SIG-M5 treated with dmso at 0.1 percent for 504 hours (cell line): ENCODE results near the gene FGFR3.
A peak's percentile ranks its signal among the peaks of the same experiment; 100 is the strongest.

ENCODE experiments used
- DNase-seq: peaks from one replicate; lab custom pipeline; 2025; ENCODE audit not compliant: unreplicated experiment; lab: John Stamatoyannopoulos, UW

FGFR3 gene

DNA sequence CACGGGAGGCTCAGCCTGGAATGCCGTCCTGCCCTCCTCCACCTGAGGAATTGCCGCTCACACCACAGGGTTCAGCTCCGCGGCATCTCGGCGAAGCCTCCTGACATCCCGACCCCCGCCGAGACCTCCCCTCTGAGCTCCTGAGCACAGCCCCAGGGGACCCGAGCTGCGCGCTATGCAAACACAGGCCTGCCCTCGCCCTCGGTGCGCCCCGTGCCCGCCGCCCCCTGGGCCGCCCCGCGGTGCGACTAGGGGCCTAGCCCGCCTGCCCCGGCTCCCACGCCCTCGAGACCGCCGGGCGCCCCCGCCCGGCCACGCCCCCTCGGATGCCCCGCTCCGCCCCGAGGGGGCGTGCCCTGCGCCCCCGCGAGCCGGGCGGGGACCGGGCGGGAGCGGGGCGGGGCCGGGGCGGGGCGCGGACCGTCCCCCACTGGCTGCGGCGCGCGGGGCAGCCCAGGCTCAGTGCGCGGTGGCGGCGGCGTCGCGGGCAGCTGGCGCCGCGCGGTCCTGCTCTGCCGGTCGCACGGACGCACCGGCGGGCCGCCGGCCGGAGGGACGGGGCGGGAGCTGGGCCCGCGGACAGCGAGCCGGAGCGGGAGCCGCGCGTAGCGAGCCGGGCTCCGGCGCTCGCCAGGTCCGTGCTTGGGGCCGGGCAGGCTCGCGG, at the start of gene FGFR3:
Gene FGFR3 (plus strand): TSS at position 462 of the 664 bp plus-strand sequence. CDS start 642 bp downstream, outside the sequence.
- DNase-seq = peak; percentile 32

DNA sequence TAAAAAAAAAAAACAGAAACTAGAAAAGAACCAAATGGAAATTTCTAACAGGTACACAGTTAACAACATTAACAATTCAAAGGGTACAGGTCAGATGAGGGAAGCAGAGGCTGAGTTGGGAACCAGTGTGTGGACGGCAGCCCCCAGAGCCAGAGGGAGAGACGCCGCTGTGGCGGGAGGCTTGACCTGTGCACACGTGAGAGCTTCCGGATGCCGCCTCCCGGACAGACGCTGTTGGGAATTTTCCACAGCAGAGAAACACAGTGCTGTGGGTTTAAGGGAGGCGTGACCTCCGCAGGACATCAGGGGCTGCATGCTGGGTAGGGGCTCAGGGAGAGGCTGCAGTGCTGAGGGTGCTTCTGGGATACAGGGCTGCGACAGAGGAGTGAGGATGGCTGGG, 49.5 kb upstream of the FGFR3 start:
- DNase-seq = no peak

DNA sequence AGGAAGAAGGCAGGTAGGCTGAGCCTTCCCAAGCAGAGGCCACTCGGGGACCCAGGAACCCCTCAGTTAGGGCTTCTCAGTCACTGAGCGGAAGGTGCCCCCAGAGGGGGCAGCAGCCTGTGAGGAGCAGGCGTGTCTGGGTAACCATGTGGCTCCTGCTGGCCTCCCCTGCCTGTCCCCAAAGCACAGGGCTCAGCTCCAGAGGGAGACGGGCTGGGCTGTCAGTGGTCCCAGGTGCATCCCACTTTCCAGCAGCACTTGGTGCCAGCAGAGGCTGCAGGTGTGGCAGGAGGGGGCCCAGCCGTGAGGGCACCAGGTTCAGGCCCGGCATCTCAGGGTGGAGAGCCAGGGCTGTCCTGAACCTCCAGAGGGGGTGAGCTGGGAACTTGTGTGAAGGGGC, 49.1 kb upstream of the FGFR3 start:
- no peak for DNase-seq

DNA sequence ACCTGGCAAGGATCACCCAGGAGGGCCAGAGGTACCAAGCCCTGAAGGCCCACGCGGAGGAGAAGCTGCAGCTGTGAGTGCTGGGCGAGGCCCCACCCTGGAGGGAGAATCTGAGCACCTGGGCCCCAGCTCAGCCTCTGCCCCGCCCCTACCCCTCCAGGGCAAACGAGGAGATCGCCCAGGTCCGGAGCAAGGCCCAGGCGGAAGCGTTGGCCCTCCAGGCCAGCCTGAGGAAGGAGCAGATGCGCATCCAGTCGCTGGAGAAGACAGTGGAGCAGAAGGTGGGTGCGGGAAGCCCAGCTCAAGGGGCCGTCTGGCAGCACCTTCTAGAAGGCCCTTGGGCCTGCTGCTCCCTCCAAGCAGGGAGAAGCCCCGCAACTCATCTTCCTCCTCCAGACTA, 48.5 kb upstream of the FGFR3 start:
- DNase-seq = no peak

DNA sequence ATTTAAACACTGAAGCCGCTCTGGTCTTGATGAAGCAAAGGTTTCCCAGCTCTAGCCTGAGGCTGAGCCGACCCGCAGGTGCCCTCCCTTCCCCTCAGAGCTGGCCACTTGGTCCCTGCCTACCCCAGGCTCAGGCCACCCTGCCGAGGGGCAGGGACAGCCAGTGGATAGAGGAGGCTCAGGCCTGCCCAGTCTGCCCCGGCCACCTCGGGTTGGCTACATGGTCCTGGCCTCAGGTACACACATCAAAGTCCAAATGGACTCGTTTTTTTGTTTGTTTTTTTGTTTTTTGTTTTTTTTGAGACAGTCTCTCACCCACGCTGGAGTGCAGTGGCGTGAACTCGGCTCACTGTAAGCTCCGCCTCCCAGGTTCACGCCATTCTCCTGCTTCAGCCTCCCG, 47.9 kb upstream of the FGFR3 start:
- no peak for DNase-seq

DNA sequence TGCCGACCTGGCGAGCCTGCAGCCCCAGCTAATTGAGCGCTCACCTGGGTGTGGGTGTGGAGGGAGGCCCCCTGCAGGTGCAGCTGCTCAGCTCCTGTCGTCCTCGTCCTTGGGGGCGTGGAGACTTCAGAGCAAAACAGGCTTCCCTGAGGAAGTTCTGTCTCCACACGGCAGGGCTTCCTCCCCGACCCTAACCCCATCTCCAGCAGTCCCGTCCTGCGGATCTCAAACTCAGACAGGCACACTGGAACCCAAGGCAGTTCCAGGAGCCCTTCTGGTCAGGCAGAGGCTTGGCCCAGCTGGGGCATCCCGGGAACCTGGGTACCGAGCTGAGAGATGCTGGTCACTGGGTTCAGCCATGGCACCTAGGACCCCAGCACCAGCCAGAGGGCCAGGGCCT, 47.4 kb upstream of the FGFR3 start:
- no peak for DNase-seq

DNA sequence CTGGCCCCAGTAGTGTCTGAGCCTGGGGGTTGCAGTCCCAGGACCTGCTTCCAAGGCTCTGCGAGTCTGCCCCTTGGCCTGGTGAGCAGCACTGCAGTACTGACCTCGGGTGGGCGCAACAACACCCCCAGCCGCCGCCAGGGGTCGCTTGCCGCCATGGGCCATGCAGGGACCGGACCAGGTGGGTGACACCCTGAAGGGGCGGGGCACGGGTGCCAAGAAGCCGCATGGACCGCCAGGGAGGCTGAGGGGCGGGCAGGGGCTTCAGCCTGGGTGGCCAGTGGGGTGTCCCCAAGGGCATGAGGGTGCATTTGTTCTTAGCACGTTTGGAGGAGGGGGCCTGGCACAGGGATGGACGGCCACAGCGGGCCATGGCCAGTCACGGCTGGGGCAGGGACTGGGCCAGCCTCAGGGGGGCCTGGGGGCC, 46.8 kb upstream of the FGFR3 start:
- peak; percentile 35 for DNase-seq

DNA sequence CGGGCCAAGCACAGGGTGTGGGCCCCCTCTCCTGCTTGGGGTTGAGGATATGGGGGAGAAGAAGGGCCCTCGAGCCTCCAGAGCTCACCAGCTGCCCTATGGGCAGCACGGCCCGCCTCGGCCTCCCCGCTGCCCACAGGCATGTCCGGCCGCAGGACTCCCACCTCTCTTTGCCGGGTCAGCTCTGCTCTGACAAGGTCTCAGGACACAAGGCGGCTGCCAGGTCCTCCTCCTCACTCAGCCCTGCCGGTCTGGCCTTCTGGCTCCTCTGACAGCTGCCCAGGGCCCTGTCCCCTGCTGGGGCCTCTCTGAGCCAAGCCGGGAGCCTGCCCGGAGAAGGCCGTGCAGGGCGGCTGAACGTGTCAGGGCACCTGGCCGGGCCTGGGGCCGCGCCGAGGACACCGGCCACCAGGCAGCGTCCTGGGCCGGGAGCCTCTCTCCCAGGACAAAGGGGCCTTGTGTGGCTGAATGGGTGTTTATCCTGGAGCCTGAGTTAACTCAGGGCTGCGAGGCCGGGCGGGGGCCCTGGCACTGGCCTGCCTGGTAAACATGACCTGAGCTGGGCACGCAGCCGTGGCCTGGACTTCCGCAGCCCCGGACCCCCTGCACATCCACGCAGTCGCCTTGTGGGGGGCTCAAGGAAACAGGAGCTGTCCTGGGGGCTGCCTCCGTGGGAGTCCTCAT, 46.0 kb upstream of the FGFR3 start:
- no peak for DNase-seq

DNA sequence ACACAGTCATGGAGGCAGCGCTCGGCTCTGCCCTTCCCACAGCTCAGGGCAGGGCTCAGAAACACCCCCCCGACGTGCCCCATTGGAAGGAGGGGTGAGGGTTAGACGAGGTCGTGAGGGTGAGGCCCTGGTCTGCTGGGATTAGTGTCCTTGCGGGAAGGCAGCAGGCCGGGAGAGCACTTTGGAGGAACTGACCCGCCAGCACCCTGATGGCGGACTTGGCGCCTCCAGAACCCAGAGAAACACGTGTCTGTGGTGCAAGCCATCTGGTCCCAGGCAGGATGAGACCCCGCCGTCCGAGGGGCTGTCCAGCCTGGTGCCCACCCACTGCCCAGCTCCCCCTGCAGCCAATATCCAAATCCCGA, 45.5 kb upstream of the FGFR3 start:
- no peak for DNase-seq

DNA sequence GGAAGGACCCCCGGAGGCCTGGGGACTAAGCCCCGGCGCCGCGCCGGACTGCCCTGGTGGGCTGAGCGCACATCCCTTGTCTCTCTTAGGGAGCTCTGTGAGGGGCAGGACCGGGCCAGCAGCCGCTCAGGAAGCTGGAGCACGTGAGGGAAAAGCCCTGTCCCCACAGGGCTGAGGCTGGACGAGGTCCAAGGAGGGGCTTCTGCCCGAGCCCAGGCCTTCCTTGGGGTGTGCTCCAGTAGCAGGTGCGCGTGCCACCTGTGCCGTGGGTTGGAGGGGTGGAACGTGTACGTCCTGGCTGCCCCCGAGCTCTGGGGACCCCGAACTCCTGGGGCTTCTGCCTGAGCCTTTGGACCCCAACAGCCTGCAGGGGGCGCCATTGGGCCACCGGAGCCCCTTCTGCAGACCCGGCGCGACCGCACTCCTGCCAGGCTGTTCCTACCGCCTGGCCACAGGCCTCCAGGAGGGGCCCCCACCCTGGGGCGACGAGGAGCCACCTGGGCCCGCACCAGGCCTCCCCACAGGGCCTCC, 44.6 kb upstream of the FGFR3 start:
- peak; percentile 64 for DNase-seq

DNA sequence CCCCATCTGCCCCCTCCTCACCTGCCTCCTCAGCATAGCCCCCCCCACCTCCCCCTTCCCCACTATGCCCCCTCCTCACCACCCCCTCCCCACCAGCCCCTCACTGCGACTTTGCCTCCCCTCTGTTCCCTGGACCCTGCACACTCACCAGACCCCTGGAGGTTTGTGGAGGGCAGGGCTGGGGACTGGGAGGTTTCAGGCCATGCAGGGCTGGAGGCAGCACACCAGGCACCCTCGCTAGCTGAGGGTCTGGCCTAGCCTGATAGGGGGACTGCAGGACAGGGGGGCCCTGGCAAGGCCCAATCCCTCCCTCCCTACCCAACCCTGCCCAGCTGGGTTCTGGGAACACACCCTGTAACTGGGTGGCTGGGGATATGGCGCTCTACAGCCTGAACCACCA, 43.7 kb upstream of the FGFR3 start:
- no peak for DNase-seq

DNA sequence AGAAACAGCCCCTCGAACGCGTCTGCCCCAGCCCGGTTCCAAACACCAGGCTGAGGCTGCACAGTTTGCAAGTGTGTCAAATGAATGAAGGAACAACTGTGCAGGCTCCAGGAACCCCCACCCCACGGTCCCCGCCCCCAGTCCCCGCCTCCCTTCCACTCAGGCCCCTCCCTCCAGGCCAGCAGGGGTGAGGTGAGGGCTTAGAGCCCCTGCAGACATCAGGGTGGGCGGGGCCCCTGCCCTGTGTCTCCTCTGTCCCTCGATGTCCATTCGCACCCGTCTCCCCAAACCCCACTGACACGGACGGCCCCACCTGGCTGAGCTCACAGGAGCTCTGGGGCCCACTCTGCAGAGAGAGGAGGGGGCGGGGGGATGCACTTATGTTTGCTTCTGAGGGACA, 43.3 kb upstream of the FGFR3 start:
- no peak for DNase-seq

DNA sequence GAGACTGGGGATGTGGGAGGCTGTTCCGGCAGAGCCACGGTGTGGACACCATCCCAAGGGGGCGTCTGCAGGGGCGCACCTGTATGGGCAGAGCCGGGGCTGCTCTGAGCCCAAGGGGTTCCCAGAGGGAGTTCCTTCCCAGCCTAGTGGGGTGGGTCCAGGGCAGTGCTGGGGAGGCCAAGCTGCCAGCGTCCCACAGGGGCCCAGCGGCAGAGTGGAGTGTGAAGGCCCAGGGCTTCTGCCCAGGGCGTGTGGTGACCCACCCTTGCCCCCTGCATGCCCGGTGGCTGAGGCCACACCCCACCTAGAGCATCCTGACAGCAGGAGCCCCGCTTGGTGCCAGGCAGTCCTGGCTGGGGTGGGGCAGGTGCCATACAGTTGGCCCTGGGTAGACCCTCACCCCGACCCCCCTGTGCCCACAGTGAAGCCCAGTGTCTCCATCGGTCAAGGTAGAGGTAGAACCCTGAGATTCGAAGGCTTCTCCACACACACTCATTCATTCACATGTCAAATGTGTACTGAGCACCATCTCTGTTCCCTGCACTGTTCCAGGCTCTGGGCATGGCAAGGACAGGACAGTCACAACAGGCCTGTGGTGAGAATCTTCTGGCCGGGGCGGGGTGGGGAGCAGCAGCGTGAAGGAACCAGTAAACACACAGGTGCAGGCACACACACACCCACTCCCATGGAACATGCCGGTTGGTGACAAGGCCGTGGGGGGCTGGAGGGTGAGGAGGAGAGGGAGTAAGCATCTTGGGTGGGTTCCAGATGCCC, 42.5 kb upstream of the FGFR3 start:
- no peak for DNase-seq

DNA sequence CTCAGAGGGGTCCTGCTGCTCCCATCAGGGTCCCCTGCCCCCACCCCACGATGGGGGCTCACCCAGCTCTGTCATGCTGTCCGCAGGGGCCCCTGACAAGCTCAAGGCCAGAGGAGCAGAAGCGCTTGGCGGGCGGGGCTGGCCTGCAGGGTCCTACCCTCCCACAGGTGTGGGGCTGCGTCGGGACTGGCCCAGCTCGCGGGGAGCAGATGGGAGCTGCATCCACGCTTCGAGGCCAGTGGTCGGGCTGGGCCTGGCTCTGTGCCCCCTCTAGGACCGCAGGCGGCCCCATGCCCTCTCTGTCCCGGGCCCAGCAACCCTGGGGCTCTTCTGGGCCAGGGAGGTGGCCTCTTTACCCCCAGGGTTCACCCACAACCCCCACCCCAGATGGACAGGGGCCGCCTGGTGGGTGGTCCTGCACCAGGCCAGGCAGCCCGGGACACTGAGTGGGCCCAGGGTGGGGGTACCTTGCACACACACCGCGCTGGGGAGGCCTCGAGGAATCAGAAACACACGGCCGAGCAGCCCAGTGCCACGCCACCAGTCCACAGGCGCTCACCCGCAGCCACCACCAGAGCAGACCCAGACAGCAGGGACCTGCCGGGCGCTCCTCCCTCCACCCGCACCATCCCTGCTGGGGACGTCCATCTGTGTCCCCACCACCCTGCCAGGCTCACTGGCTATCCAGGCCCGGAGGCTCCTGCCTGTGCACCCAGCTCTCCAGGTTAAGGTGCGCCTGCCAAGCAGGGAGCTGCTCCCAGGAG, 41.8 kb upstream of the FGFR3 start:
- no peak for DNase-seq

DNA sequence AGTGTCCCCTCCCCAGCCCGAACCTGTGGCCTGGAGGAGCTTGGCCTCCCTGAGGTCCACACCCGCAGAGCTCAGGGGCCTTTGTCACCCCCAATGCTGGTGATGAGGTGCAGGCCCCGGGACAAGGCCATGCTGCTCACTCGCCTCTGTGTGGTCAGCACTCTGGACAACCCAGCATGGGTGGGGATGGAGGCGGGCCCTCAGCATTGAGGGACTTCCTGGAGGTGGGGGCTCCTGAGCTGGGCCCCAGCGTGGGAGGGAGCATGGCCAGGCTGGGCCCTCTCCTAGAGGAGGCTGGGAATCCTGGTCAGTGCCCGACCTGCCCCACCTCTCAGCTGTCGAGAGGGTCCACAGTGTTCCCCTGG, 41.2 kb upstream of the FGFR3 start:
- no peak for DNase-seq

DNA sequence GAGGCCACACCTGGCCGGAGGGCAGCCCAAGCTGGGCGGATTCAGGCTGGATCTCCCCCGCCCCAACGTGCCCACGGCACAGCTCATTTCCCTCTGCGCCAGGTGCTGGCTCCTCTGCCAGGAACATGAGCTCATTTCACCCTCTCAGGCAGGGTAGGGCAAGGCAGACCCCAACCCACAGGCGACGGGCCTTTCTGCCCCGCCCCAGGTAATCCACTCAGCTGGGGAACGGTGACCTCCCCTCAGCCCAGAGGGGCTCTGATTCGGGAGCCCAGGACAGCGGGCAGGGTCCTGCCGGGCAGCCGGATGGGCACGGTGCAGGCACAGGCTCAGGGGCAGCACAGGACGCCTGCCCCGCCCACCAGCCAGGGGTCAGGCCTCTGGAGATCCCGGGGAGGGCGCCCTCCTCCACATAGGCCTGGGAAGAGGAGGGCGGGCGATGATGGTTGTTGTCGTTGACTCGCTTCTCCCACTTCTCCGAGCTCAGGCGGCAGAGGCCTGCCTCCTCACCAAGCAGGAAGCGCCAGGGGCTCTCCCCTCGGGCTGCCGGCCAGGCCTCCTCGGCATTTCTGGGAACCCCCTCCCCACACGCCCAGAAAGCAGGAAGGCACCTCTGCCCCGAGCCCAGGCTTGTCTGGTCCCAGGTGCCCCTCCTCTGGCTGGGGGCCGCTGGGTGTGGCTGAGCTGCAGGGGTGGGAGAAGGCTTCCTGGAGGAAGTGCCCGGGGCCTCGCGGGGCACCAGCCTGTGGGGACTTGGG, 40.6 kb upstream of the FGFR3 start:
- DNase-seq = no peak

DNA sequence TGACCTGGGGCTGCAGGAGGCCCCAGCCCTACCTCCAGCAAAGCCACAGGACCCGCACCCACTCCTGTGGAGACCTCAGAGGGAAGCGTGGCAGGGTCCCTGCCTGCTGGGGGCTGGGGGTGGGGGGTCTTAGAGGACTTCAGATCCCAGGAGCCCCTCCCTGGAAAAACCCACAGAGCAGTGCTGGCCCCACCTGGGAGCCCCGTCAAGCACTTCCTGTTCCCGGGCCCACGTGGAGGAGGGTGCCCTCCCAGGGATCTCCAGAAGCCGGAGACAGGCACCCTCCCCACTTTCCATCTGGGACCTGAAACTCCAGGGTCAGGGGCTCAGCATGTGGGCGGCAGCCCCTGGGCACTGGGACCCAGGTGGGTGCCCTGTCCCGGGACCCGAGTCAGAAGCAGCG, 39.8 kb upstream of the FGFR3 start:
- no peak for DNase-seq

DNA sequence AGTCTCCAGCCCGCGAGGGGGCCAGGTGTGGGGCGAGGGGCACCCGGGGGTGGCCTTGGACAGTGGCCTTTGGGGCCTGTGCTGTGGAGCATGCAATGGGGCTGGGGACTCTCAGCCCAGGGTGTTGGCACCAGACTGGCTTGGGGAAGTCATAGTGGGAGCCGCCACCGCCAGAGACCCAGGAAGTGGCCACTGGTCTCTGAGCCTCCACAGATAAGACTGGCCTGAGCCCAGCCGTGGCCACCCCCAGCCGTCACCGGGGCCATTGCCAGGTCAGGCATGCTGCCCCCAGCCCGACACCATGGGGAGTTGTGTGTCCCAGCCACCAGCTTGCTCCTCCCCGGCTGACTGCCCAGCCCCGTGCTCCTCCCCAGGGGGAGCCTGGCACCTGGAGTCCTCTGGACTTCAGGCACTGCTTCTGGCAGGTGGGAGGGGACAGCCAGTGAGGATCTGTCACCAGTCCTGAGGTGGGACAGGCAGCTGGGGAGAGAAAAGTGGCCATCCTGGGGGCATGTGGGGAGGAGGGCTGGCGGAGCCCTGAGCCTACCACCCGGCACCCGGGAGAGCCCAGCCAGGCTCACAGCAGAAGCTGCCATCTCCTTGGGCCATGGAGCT, 39.3 kb upstream of the FGFR3 start:
- DNase-seq = no peak

DNA sequence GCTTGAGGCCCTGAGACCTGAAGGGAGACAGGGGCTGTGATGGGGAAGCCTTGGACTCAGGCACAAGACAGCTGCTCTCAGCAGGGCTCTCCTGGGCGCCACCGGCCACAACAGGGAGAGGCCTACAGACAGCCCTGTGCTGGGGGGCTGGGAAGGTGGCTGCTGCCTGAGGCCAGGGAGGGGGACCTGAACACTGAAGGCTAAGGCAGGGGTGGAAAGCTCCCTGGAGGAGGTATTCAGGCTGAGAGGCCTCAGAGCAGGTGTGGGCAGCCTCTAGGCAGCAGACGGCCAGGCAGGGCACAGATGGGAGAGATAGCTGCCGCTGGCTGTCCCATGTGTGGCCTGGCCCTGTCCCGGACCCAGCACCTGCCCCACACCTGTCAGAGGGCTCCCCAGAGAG, 38.8 kb upstream of the FGFR3 start:
- DNase-seq = no peak

DNA sequence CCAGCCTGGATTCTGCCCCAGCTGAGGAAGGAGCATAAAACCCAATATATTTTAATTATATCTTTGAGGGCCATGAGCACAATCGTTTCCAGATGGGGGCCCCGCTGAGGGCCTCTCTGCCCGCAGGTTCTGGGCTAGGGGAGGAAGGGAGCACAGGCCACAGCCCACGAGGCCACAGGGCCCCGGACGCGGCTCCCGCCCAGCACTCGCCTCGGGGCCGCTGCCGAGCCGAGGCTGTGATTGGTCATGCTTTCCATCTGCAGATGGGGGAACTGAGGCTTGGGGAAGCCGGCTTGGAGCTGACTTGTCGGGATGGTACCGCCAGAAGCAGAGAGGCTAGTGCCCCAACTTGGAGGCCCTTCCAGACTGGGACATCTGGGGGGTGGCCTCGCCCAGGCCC, 37.8 kb upstream of the FGFR3 start:
- no peak for DNase-seq
